AG08396 (cell line): ENCODE measurements around the gene GABARAPL1.
A peak's percentile ranks its signal among the peaks of the same experiment; 100 is the strongest.
"Not testable (repeated sequence)": the region's sequence is repeated elsewhere in the genome, so short reads cannot be mapped to it uniquely, and the experiment has no call there.

Source experiments
- DNase-seq: peaks from one replicate; pipeline ENCODE4 v3.0.0; 2012; ENCODE audit warnings: low spot score, mixed read lengths

The GABARAPL1 gene

GRCh38 chr12:10197879-10198278 is 14.8 kb upstream of the GABARAPL1 start:
- DNase-seq: no peak

GRCh38 chr12:10204495-10204894 is 8.2 kb upstream of the GABARAPL1 start:
- not testable (repeated sequence) for DNase-seq

- no peak for DNase-seq
These were observed 7.4 kb upstream of the GABARAPL1 start for GRCh38 chr12:10205220-10205807.

- DNase-seq: no peak
These were observed 5.5 kb upstream of the GABARAPL1 start for GRCh38 chr12:10207136-10207535.

- DNase-seq: no peak
These were observed 2.5 kb upstream of the GABARAPL1 start for GRCh38 chr12:10210225-10210624.

- DNase-seq: no peak
These were observed 1.4 kb upstream of the GABARAPL1 start for GRCh38 chr12:10211101-10211939.

GRCh38 chr12:10211940-10212738 is 538 bp upstream of the GABARAPL1 start:
- DNase-seq: peak; percentile 95

- peak; percentile 77 for DNase-seq
These were observed 775 bp downstream of the GABARAPL1 start for GRCh38 chr12:10213168-10214135.

GRCh38 chr12:10214136-10214894 is 1.6 kb downstream of the GABARAPL1 start:
- DNase-seq: peak; percentile 34

- no peak for DNase-seq
These were observed 2.2 kb downstream of the GABARAPL1 start for GRCh38 chr12:10214895-10215267.

GRCh38 chr12:10215436-10215835 is 2.8 kb downstream of the GABARAPL1 start:
- DNase-seq: no peak

GRCh38 chr12:10215946-10216345 is 3.3 kb downstream of the GABARAPL1 start:
- DNase-seq: not testable (repeated sequence)

GRCh38 chr12:10218021-10218420 is 5.3 kb downstream of the GABARAPL1 start:
- DNase-seq: no peak

- peak; percentile 55 for DNase-seq
These were observed 7.9 kb downstream of the GABARAPL1 start for GRCh38 chr12:10220398-10221077.

GRCh38 chr12:10221846-10222245 is 9.2 kb downstream of the GABARAPL1 start:
- DNase-seq: no peak

- no peak for DNase-seq
These were observed 10.5 kb downstream of the GABARAPL1 start for GRCh38 chr12:10223208-10223607.

- DNase-seq: not testable (repeated sequence)
These were observed 12.7 kb downstream of the GABARAPL1 start for GRCh38 chr12:10225426-10225825.

GRCh38 chr12:10226086-10226485 is 13.4 kb downstream of the GABARAPL1 start:
- no peak for DNase-seq

- no peak for DNase-seq
These were observed 14.1 kb downstream of the GABARAPL1 start for GRCh38 chr12:10226731-10227130.

- DNase-seq: no peak
These were observed 15.0 kb downstream of the GABARAPL1 start for GRCh38 chr12:10227648-10228047.
